Measurements from ENCODE around the gene GDF3.

GDF3 gene

DNA sequence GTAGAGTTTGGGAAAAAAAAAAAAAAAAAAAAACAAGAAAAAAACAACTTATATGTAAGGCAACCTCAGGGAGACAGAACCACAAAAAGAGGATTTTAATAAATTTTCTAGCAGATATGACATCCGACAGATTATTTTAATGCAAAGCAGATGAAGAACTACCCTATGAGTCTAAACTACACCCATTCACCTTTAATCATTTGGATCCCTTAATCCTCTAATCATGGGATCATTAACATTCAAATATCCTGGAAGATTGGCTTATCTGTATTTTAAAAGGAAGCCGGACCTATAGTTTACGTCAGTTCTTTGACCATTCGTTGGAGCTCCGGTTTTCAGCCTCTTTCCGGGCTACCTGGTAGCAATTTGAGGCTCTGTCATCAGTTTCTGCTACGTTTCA is 15.6 kb upstream of the GDF3 start, which contains the start of gene DPPA3:
Gene DPPA3, plus strand, starts transcription at position 301 of the 400 bp plus-strand sequence. CDS start 138 bp downstream, outside the sequence.
- no peak for TF ChIP-seq Cebpa-rat (IDR thresholded peaks at IDR 0.05)
- H3K36me3 ChIP-seq, result no peaks in the 10 kb centered on the region

GRCh38 chr12:7709969-7710675 is 14.5 kb upstream of the GDF3 start:
- Histone ChIP-seq H3K27ac (no peak overlapping the region), H3K9me3 (replicated peaks in 1 of 11) (peaks cover 0 to 6% (median 0%) of the 10 kb centered on the region in 11 experiments; a peak in 3 of 22 replicates), H3K9ac (no peak overlapping the region), H3K27me3 (no peaks in the 10 kb centered on the region), H3K4me3 (no peak overlapping the region), H3K36me3 (no peaks in the 10 kb centered on the region), H3K4me1 (no peaks in the 10 kb centered on the region), H3K4me2 (no peak overlapping the region), H4K20me1 (no peaks in the 10 kb centered on the region)
- no peak for TF ChIP-seq Cebpa-rat (IDR thresholded peaks at IDR 0.05)

More for the DNA sequence above, 15.6 kb upstream of the GDF3 start, which contains the start of gene DPPA3:
- Histone ChIP-seq H3K9me3 (replicated peaks in 1 of 11) (peaks cover 0 to 6% (median 0%) of the 10 kb centered on the region in 11 experiments; a peak in 3 of 22 replicates), H3K9ac (no peak within 1 kb of the TSS), H3K27me3 (no peaks in the 10 kb centered on the region), H3K4me3 (no peak within 1 kb of the TSS), H3K4me2 (no peak within 1 kb of the TSS), H3K4me1 (no peaks in the 10 kb centered on the region), H3K27ac (no peak within 1 kb of the TSS), H4K20me1 (no peaks in the 10 kb centered on the region)

DNA sequence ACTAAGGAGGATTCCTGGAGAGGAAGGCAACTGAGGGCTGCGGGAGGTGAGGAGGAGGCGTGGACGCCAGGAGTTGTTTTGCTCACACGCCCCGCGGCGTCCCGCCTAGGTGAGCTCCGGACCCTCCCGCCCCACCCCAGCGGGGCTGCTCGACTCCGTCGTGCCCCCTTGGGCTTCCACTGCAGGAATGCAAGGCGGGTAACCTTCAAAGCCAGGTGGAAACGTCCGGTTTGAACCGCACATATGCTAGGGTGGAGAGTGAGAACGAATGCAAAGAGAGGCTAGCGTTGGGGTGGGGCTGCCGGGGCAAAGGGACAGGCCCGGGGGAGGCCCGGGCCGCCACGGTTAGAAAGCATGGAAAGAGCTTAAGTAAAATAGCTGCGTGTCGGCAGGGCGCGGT is 10.3 kb upstream of the GDF3 start:
- Histone ChIP-seq H3K27me3 (no peaks in the 10 kb centered on the region), H3K27ac (no peak overlapping the region), H4K20me1 (no peaks in the 10 kb centered on the region), H3K4me1 (no peaks in the 10 kb centered on the region), H3K4me2 (no peak overlapping the region), H3K9me3 (replicated peaks in 1 of 11) (no peaks in the 10 kb centered on the region), H3K36me3 (no peaks in the 10 kb centered on the region), H3K9ac (no peak overlapping the region), H3K4me3 (no peak overlapping the region)
- TF ChIP-seq Cebpa-rat (IDR thresholded peaks at IDR 0.05), result no peak

DNA sequence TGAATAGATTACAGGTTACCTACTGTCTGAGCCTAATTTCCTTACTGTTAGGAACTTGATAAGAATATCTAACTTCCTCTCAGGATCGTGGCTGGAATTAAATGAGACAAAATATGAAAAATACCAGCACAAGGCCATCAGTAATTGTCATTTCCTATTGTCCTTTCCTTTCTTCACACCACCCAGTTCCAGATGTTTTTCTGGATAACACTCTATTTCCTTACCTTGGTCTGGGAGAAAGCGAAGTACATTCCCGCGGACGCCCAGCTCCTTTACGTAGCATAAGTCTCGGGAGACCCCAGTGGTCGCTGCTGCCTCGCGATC is 376 bp downstream of the GDF3 start:
- Histone ChIP-seq H3K4me3 (peak overlapping the region in 2 of 10 experiments; percentile 10 to 12; a peak in 3 of 20 replicates), H3K36me3 (no peaks in the 10 kb centered on the region), H3K9me3 (replicated peaks in 1 of 11) (no peaks in the 10 kb centered on the region), H3K9ac (0 out of 22 replicates have a peak overlapping the region, but pooled peaks of 1 of the 11 experiments have one; percentile 24), H4K20me1 (no peaks in the 10 kb centered on the region), H3K4me1 (peaks cover 15 to 30% (median 19%) of the 10 kb centered on the region in 10 experiments), H3K27ac (no peak overlapping the region), H3K27me3 (no peaks in the 10 kb centered on the region), H3K4me2 (peak overlapping the region; percentile 39 to 77 (median 61))
- TF ChIP-seq Cebpa-rat (IDR thresholded peaks at IDR 0.05), result no peak

DNA sequence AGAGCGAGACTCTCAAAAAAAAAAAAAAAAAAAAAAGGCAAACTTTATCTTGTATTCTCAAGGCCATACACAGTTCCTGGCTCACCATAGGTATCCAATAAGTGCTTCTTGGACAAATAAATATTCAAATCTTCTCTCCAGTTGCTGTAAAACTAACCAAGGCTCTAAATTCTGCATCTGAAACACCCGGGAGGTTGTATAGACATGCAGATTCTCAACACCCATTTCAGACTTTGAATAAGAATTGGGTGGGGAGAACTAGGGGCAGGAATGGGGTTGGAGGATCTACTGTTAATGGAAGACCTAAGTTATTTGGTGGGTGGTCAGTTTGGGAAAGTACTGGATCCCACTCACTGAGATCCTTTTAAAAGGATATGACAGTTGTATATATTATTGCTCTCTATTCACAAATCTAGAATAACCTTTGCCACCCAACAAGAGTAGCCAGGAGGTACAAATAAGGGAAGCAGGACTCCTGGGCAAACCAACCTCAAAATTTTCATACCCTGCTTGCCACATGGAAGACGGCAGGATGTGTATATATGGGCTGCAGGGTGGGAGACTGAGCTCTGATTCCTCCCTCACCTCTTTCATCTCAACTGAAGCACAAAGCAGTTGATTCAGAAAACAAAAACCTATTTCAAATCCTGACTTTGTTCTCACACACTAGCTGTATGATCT is 879 bp downstream of the GDF3 start:
- H3K36me3 ChIP-seq, result no peaks in the 10 kb centered on the region
- no peak for TF ChIP-seq Cebpa-rat (IDR thresholded peaks at IDR 0.05)
- peak overlapping the region in 10 of 11 experiments; percentile 39 to 77 (median 60); a peak in 12 of 22 replicates for H3K4me2 ChIP-seq
- H3K9me3 ChIP-seq (replicated peaks in 1 of 11), result no peaks in the 10 kb centered on the region
- H4K20me1 ChIP-seq, result no peaks in the 10 kb centered on the region
- H3K9ac ChIP-seq, result no peak overlapping the region
- no peak overlapping the region for H3K27ac ChIP-seq
- H3K27me3 ChIP-seq, result no peaks in the 10 kb centered on the region
- peaks cover 15 to 30% (median 19%) of the 10 kb centered on the region in 10 experiments for H3K4me1 ChIP-seq
- H3K4me3 ChIP-seq, result no peak overlapping the region

GRCh38 chr12:7693793-7694192 is 1.8 kb downstream of the GDF3 start:
- H3K4me1 ChIP-seq, result peaks cover 15 to 30% (median 19%) of the 10 kb centered on the region in 10 experiments
- no peaks in the 10 kb centered on the region for H3K9me3 ChIP-seq (replicated peaks in 1 of 11)
- no peaks in the 10 kb centered on the region for H3K27me3 ChIP-seq
- H3K36me3 ChIP-seq, result no peaks in the 10 kb centered on the region
- peak overlapping the region in 8 of 11 experiments; percentile 5 to 57 (median 38); a peak in 13 of 22 replicates for H3K4me2 ChIP-seq
- H3K9ac ChIP-seq, result no peak overlapping the region
- TF ChIP-seq Cebpa-rat (IDR thresholded peaks at IDR 0.05), result no peak
- H3K27ac ChIP-seq, result no peak overlapping the region
- H4K20me1 ChIP-seq, result no peaks in the 10 kb centered on the region
- H3K4me3 ChIP-seq, result no peak overlapping the region

DNA sequence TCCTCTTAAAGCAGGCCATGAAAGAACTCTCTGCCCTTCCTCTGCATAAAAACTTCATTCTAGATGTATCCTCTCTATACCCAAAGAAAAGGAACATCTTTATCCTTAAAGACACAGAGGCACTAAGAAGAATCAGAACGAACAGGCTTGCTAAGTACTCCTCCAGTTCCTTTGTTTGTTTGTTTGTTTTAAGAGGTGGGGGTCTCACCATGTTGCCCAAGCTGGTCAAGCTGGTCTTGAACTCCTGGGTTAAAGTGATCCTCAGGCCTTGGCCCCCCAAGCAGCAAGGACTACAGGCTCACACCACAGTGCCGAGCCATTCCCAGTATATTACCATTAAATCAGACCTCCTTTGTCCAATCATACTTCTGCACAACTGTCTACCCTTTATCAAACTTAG is 14.0 kb downstream of the GDF3 start:
- H3K9me3 ChIP-seq (replicated peaks in 1 of 11), result no peaks in the 10 kb centered on the region
- no peaks in the 10 kb centered on the region for H3K27me3 ChIP-seq
- H4K20me1 ChIP-seq, result no peaks in the 10 kb centered on the region
- no peak overlapping the region for H3K4me2 ChIP-seq
- H3K36me3 ChIP-seq, result no peaks in the 10 kb centered on the region
- H3K4me1 ChIP-seq, result peaks cover 4 to 26% (median 18%) of the 10 kb centered on the region in 10 experiments; a peak in 17 of 20 replicates
- no peak overlapping the region for H3K27ac ChIP-seq
- H3K9ac ChIP-seq, result no peak overlapping the region
- no peak overlapping the region for H3K4me3 ChIP-seq
- no peak for TF ChIP-seq Cebpa-rat (IDR thresholded peaks at IDR 0.05)

DNA sequence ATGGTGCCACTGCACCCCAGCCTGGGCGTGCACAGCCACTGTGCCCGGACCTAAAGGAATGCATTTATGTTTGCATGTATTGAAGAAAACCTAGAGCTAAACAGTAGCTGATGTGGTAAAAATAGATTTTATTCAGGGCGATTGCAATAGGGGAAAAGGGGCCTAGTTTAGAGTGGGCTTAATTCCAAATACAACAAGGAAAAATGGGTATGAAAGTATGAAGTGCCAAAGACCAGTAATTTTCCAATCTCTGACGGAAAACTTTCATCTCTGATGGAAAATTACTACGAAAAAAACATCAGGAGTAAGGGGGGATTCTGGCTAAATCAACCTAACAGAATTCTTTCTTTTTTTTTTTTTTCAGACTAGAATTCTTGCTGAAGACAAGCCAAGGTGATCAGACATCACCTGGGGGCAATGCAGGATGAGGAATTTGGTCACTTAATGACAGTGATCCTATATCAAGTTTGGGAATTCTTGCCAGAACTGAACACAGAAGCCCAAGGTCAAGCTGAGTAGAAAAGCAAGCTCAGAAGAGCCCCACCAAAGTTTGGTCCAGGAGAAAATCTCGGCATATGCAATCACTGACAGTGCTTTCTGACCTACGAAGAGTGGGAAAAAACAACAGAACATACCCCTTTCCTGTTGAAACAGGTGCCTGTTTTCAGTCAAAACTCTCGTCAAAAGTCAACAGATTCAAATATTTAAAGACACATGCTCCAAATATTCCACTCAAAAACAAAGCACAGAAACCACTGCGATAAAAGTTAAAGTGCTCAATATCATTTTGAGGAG is 16.1 kb downstream of the GDF3 start:
- Histone ChIP-seq H3K36me3 (no peaks in the 10 kb centered on the region), H3K27ac (peak overlapping the region in 1 of 11 experiments; percentile 77; a peak in 2 of 22 replicates), H4K20me1 (no peaks in the 10 kb centered on the region), H3K27me3 (no peaks in the 10 kb centered on the region), H3K4me1 (peaks cover 21 to 47% (median 37%) of the 10 kb centered on the region in 10 experiments), H3K9ac (no peak overlapping the region; a peak in 1 of 22 replicates), H3K9me3 (replicated peaks in 1 of 11) (no peaks in the 10 kb centered on the region), H3K4me3 (no peak overlapping the region), H3K4me2 (no peak overlapping the region)
- no peak for TF ChIP-seq Cebpa-rat (IDR thresholded peaks at IDR 0.05)

- H3K9ac ChIP-seq, result no peak overlapping the region; a peak in 1 of 22 replicates
- 0 out of 22 replicates have a peak, but pooled peaks of 1 of the 11 experiments have one; percentile 26 for TF ChIP-seq Cebpa-rat (IDR thresholded peaks at IDR 0.05)
- H3K27me3 ChIP-seq, result no peaks in the 10 kb centered on the region
- H3K9me3 ChIP-seq (replicated peaks in 1 of 11), result no peaks in the 10 kb centered on the region
- no peaks in the 10 kb centered on the region for H4K20me1 ChIP-seq
- peak overlapping the region in 5 of 11 experiments; percentile 71 to 87 (median 85); a peak in 5 of 22 replicates for H3K27ac ChIP-seq
- H3K36me3 ChIP-seq, result no peaks in the 10 kb centered on the region
- H3K4me2 ChIP-seq, result no peak overlapping the region
- no peak overlapping the region for H3K4me3 ChIP-seq
- peaks cover 21 to 47% (median 37%) of the 10 kb centered on the region in 10 experiments for H3K4me1 ChIP-seq
These were observed 16.8 kb downstream of the GDF3 start for GRCh38 chr12:7678744-7679143.

All from BLaER1 treated with 17β-estradiol and CSF1 and Interleukin-3, amounts not matched to agents 10 nM and 100 nM (cell line).